OCI-LY3 (cell line): Measurements from ENCODE around the gene ATRX.

Experiments used
- H2AFZ ChIP-seq: fragments of 200-600, 300-600 bp; shearing (Covaris generic); 2 replicates; pipeline ENCODE4 v1.6.0; 2014; ENCODE audit warnings: antibody characterized with exemption, low read depth, low read length
- H3K27ac ChIP-seq: fragments of 200-600, 300-600 bp; sonication (generic); 2 replicates; pipeline ENCODE4 v1.5.1; 2014; ENCODE audit warnings: mild to moderate bottlenecking, low read length, moderate library complexity, mixed read lengths
- H3K27me3 ChIP-seq: fragments of 200-600, 300-600 bp; sonication (generic); 2 replicates; pipeline ENCODE4 v1.6.1; 2014; ENCODE audit warnings: low read depth, low read length, mixed read lengths
- H3K36me3 ChIP-seq: fragments of 200-600, 300-600 bp; sonication (generic); replicated peaks from 2 replicates; pipeline ENCODE3; 2014; ENCODE audit warnings: low read depth, low read length, mixed read lengths
- H3K4me1 ChIP-seq: fragments of 300-600, 200-600 bp; sonication (generic); 2 replicates; pipeline ENCODE4 v1.6.1; 2014; ENCODE audit warnings: low read length, mixed read lengths
- H3K4me2 ChIP-seq: fragments of 200-600, 300-600 bp; sonication (generic); 2 replicates; pipeline ENCODE4 v1.6.1; 2014; ENCODE audit warnings: low read length, mixed read lengths
- H3K4me3 ChIP-seq: fragments of 300-600, 200-600 bp; sonication (generic); 2 replicates; pipeline ENCODE4 v1.5.1; 2014; ENCODE audit warnings: antibody characterized with exemption, mild to moderate bottlenecking, low read length, moderate library complexity
- H3K79me2 ChIP-seq: fragments of 300-600, 200-600 bp; shearing (Covaris generic); 2 replicates; pipeline ENCODE4 v1.6.1; 2014; ENCODE audit warnings: mild to moderate bottlenecking, low read length, mixed read lengths
- H3K9ac ChIP-seq: fragments of 300-600, 200-600 bp; shearing (Covaris generic); 2 replicates; pipeline ENCODE4 v1.6.0; 2014; ENCODE audit warnings: mild to moderate bottlenecking, low read length, moderate library complexity
- H3K9me3 ChIP-seq: fragments of 200-600, 300-600 bp; shearing (Covaris generic); 2 replicates; pipeline ENCODE4 v1.6.1; 2014; ENCODE audit warnings: low read length, mixed read lengths; ENCODE audit not compliant: insufficient read depth
- H4K20me1 ChIP-seq: fragments of 200-600, 300-600 bp; sonication (generic); 2 replicates; pipeline ENCODE4 v1.6.1; 2016; ENCODE audit warnings: low read length, mixed read lengths; ENCODE audit not compliant: insufficient read depth
- CTCF ChIP-seq: fragments of 200-600, 300-600 bp; sonication (generic); IDR thresholded peaks from 2 replicates; pipeline ENCODE4 v1.5.1; 2014; ENCODE audit warnings: antibody characterized with exemption, low read length, low read depth
- EZH2phosphoT487 ChIP-seq: fragments of 200-600 bp; shearing (Covaris generic); IDR thresholded peaks from 2 replicates; pipeline ENCODE4 v1.6.1; 2018; ENCODE audit warnings: antibody characterized with exemption, mixed run types, low read depth

The ATRX gene

DNA sequence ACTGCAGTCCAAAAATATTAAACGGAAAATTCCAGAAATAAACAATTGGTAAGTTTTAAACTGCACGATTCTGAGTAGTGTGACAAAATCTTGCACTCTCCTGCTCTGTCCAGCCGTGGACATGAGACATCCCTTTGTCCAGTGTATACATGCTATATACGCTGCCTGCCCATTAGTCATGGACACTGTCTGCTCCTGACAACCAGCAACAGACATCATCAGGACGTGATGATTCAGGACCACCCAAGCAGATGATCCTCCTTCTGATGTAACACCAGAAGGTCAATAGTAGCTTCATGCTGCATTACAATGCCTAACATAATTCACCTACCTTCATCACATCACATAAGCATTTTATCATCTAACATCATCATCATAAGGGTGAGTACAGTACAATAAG, 36.3 kb downstream of the ATRX start:
- no peak overlapping the region for H3K9ac ChIP-seq
- no peak overlapping the region for H2AFZ ChIP-seq
- peaks cover 48% of the 10 kb centered on the region for H4K20me1 ChIP-seq
- H3K4me1 ChIP-seq: no peaks in the 10 kb centered on the region
- peaks cover 75% of the 10 kb centered on the region for H3K79me2 ChIP-seq
- no peak for TF ChIP-seq EZH2phosphoT487
- TF ChIP-seq CTCF: no peak
- H3K36me3 ChIP-seq: no peaks in the 10 kb centered on the region
- no peaks in the 10 kb centered on the region for H3K9me3 ChIP-seq
- no peak overlapping the region for H3K4me2 ChIP-seq
- no peak overlapping the region for H3K4me3 ChIP-seq
- H3K27ac ChIP-seq: no peak overlapping the region
- H3K27me3 ChIP-seq: no peaks in the 10 kb centered on the region

GRCh38 chrX:77743720-77744119, 42.3 kb downstream of the ATRX start:
- peaks cover 97% of the 10 kb centered on the region for H3K79me2 ChIP-seq
- H3K4me2 ChIP-seq: no peak overlapping the region
- H2AFZ ChIP-seq: no peak overlapping the region
- no peaks in the 10 kb centered on the region for H3K36me3 ChIP-seq
- no peaks in the 10 kb centered on the region for H3K4me1 ChIP-seq
- H3K27ac ChIP-seq: no peak overlapping the region
- H3K4me3 ChIP-seq: no peak overlapping the region
- no peaks in the 10 kb centered on the region for H3K27me3 ChIP-seq
- H4K20me1 ChIP-seq: peaks cover 81% of the 10 kb centered on the region
- no peaks in the 10 kb centered on the region for H3K9me3 ChIP-seq
- TF ChIP-seq CTCF: no peak
- TF ChIP-seq EZH2phosphoT487: no peak
- H3K9ac ChIP-seq: no peak overlapping the region

- TF ChIP-seq EZH2phosphoT487 (no peak), CTCF (no peak)
- Histone ChIP-seq H3K4me2 (no peak overlapping the region), H3K36me3 (no peaks in the 10 kb centered on the region), H3K9me3 (no peaks in the 10 kb centered on the region), H4K20me1 (peaks cover 84% of the 10 kb centered on the region), H3K27ac (no peak overlapping the region), H3K9ac (no peak overlapping the region), H3K4me1 (no peaks in the 10 kb centered on the region), H3K27me3 (no peaks in the 10 kb centered on the region), H3K4me3 (no peak overlapping the region), H2AFZ (no peak overlapping the region), H3K79me2 (peaks cover 100% of the 10 kb centered on the region)
These were observed 43.1 kb downstream of the ATRX start for GRCh38 chrX:77742788-77743476.

DNA sequence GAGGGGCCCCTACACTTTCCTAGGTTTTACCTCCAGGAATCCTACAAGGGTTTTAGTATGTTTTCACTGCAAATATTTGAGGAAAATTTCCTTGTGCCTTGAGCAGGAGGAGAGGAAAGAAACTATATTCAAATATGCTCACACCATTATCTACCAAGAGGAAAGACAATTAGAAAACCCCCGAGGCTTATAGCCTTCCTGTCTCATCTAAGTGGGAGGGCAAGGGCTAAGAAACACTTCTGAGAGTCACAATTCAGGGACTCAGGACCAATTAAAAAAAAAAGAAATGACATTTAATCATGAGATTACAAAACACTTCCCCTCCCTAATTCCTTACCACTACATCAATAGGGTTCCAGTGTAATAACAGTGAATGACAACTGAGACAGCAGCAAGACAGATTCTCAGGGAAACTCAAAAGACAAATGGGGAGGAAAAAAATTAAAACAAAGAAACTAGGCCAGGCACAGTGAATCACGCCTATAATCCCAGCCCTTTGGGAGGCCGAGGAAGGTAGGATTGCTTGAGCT, 45.6 kb downstream of the ATRX start:
- Histone ChIP-seq H2AFZ (no peak overlapping the region), H3K9me3 (no peaks in the 10 kb centered on the region), H3K4me2 (no peak overlapping the region), H4K20me1 (peaks cover 77% of the 10 kb centered on the region), H3K79me2 (peaks cover 97% of the 10 kb centered on the region), H3K27ac (no peak overlapping the region), H3K4me1 (no peaks in the 10 kb centered on the region), H3K4me3 (no peak overlapping the region), H3K36me3 (no peaks in the 10 kb centered on the region), H3K9ac (no peak overlapping the region), H3K27me3 (no peaks in the 10 kb centered on the region)
- TF ChIP-seq EZH2phosphoT487 (no peak), CTCF (no peak)
